Fibroblast of mammary gland (primary cell): ENCODE measurements around the gene PLCB4.

Source experiments
- DNase-seq: peaks from one replicate; pipeline ENCODE4 v3.0.0-alpha.2; 2010; ENCODE audit warnings: low read depth
- H3K4me3 ChIP-seq: 2 replicates; pipeline ENCODE4 v1.5.1; 2011; ENCODE audit warnings: low read depth, mild to moderate bottlenecking, low read length, moderate library complexity; ENCODE audit not compliant: control insufficient read depth
- CTCF ChIP-seq: conservative IDR thresholded peaks from 2 replicates; pipeline ENCODE4 v1.5.1; 2011; ENCODE audit warnings: low read depth, low read length, inconsistent platforms; ENCODE audit not compliant: control insufficient read depth, insufficient read depth

The PLCB4 gene

GRCh38 chr20:9506964-9507369 is 438.1 kb downstream of the PLCB4 start:
- no peak for DNase-seq
- TF ChIP-seq CTCF, result no peak
- H3K4me3 ChIP-seq, result no peak overlapping the region

- DNase-seq, result no peak
- TF ChIP-seq CTCF, result no peak
- no peak overlapping the region for H3K4me3 ChIP-seq
These were observed 438.8 kb downstream of the PLCB4 start for GRCh38 chr20:9507544-9508239.

GRCh38 chr20:9508240-9508661 is 439.4 kb downstream of the PLCB4 start:
- H3K4me3 ChIP-seq, result no peak overlapping the region
- DNase-seq, result no peak
- TF ChIP-seq CTCF, result no peak

- DNase-seq, result no peak
- no peak overlapping the region for H3K4me3 ChIP-seq
- TF ChIP-seq CTCF, result no peak
These were observed 439.9 kb downstream of the PLCB4 start for GRCh38 chr20:9508696-9509178.

GRCh38 chr20:9509246-9509645 is 440.4 kb downstream of the PLCB4 start:
- H3K4me3 ChIP-seq, result no peak overlapping the region
- DNase-seq, result no peak
- no peak for TF ChIP-seq CTCF

- no peak overlapping the region for H3K4me3 ChIP-seq
- TF ChIP-seq CTCF, result no peak
- DNase-seq, result no peak
These were observed 442.0 kb downstream of the PLCB4 start for GRCh38 chr20:9510911-9511310.
